ENCODE data around the gene RNASE8.

GRCh38 chr14:21022686-21023085 is 34.9 kb upstream of the RNASE8 start:
- TF ChIP-seq CTCF (IDR thresholded peaks at IDR 0.05; ENCODE audit: low read depth, low read length) (no peak), EZH2phosphoT487 (IDR thresholded peaks at IDR 0.05; ENCODE audit: low read depth) (no peak)

Measured in OCI-LY3 (cell line).